Pancreas (tissue), 10 donors: Measurements from ENCODE around the gene THPO. TPM values are rescaled to one million over a fixed set of nuclear protein-coding genes. Genes with fewer than 3 reads are reported as not detected.

Experiments used
- ATAC-seq, 4 donors: fragments of 200-7000 bp; cut with Tn5 transposase; one replicate each; pipeline versions ENCODE4 v1.8.0 to v1.9.1; 2020; ENCODE audit warnings: mild to moderate bottlenecking in 4 of 4, moderate library complexity in 4 of 4
- DNase-seq, 6 donors: peaks; one replicate each; pipeline ENCODE4 v3.0.0-alpha.2; 2020
- FAIRE-seq: peaks from 2 replicates; lab custom pipeline; 2012; peaks lifted over from hg19 to GRCh38; lab: Jason Lieb, UNC
- H3K27ac ChIP-seq, 4 donors: fragments of 200-600 bp; sonication (generic); 1 replicate in 3 of 4; 2 replicates in 1 of 4; pipeline versions ENCODE4 v1.5.0 to v1.8.0; 2020
- H3K27me3 ChIP-seq, 4 donors: fragments of 200-600 bp; one replicate each; pipeline ENCODE4 v1.8.0; 2021
- H3K36me3 ChIP-seq, 3 donors: fragments of 200-600 bp; sonication (generic) in 1 of 3; one replicate each; pipeline versions ENCODE4 v1.5.0 to v1.8.0; 2020 to 2021
- H3K4me1 ChIP-seq, 3 donors: fragments of 200-600 bp; one replicate each; pipeline ENCODE4 v1.8.0; 2021
- H3K4me3 ChIP-seq, 4 donors: fragments of 200-600 bp; sonication (generic) in 2 of 4; one replicate each; pipeline versions ENCODE4 v1.5.0 to v1.8.0; 2020 to 2021
- H3K9me3 ChIP-seq, 4 donors: fragments of 200-600 bp; one replicate each; pipeline ENCODE4 v1.8.0; 2021
- WGBS, 2 donors: extraction: QIAGEN DNeasy Blood & Tissue Kit; methylation state at CpG; one replicate each; pipeline ENCODE4 v1.1.7; 2013; 5-methylcytosine and 5-hydroxymethylcytosine counted together
- intact Hi-C, 3 donors: fragments of 100-400 bp; cut with DNase I; formaldehyde crosslinking; loops; one replicate each; pipeline versions ENCODE4 v1.11.1 to v1.14.2; 2022
- polyA plus RNA-seq, 2 donors: library from polyadenylated mRNA; stranded (reverse); fragments of 200-250 nt; gene quantifications; one replicate each; pipeline ENCODE4 v1.2.3, GENCODE V29; 2013
- total RNA-seq, 6 donors: library from RNA; stranded (reverse); fragmentation: NEBNext Ultra II Directional in 4 of 6; extraction: Animal tissue kit (Norgen Biotek cat#: 25700) in 4 of 6; gene quantifications; one replicate each; pipeline versions ENCODE4 v1.2.1 to v1.2.4, GENCODE V29; 2021 to 2023
- TF ChIP-seq, protein P1 (sequence below), 4 donors: fragments of 200-600 bp; sonication (generic) in 3 of 4; IDR thresholded peaks; one replicate each; pipeline versions ENCODE4 v1.5.0 to v1.8.0; 2021; ENCODE audit warnings: antibody characterized with exemption in 4 of 4
- donor health status: healthy with polysubstance abuse.
- donor health status: DM: no; HTN: no; CAD: no; lungs with moderate emphysema.
- donor health status: DM: no; HTN: no; CAD: no.
- donor health status: control.
- donor health status: control.
- donor health status: Bipolar disorder and iron deficiency.
- donor health status: DM: yes; HTN: yes; CAD: no.
- donor health status: DM: no; HTN: no; CAD: no.
- donor health status: DM: no; HTN: no; CAD: no.
- donor health status: DM: yes; HTN: yes; CAD: no.

Gene THPO
- total and polyA plus RNA-seq, 8 donors = 0.28 to 1.3 (median 0.54) TPM; not detected in 1

DNA sequence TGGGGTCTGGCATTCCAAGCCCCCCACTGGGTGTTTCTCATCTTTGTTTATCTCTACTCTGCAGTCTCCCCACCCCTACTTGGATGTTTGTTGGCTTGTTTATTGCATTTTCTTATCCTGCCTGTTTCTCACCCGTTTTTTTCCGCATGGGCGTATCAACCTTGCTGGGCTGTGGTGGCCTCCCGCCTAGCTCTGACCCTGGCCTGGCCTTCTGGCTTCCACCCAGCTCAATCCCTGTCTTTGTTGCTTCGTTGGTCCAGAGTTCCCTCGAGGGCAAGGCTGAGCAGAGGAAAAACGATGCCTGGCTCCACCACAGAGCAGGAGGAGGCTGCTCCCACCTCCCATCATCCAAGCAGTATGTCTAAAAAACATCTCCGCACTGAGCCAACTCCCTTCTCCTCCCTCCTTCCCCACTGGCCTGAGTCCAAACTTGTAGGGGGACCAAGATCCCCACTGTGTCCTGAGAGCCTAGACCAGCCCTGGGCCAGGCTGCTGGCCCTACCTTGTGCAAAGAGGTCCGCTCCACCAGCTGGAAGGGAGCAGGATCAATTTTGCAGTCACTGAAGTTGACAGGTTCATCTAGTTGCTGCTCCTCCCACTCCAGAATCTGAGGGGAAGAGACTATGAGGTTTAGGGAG, 26.4 kb downstream of the THPO start:
- H3K36me3 ChIP-seq = no peaks in the 10 kb centered on the region
- H3K4me3 ChIP-seq = no peak overlapping the region
- TF ChIP-seq, protein P1, sequence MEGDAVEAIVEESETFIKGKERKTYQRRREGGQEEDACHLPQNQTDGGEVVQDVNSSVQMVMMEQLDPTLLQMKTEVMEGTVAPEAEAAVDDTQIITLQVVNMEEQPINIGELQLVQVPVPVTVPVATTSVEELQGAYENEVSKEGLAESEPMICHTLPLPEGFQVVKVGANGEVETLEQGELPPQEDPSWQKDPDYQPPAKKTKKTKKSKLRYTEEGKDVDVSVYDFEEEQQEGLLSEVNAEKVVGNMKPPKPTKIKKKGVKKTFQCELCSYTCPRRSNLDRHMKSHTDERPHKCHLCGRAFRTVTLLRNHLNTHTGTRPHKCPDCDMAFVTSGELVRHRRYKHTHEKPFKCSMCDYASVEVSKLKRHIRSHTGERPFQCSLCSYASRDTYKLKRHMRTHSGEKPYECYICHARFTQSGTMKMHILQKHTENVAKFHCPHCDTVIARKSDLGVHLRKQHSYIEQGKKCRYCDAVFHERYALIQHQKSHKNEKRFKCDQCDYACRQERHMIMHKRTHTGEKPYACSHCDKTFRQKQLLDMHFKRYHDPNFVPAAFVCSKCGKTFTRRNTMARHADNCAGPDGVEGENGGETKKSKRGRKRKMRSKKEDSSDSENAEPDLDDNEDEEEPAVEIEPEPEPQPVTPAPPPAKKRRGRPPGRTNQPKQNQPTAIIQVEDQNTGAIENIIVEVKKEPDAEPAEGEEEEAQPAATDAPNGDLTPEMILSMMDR (IDR thresholded peaks at IDR 0.05) = no peak
- H3K27me3 ChIP-seq = no peaks in the 10 kb centered on the region
- no peaks in the 10 kb centered on the region for H3K9me3 ChIP-seq
- no peak for FAIRE-seq
- DNase-seq = peak in 1 of 6 donors; percentile 50
- peaks cover 0 to 16% (median 5%) of the 10 kb centered on the region in 3 donors for H3K4me1 ChIP-seq
- intact Hi-C loops = no loop called here
- peak in 1 of 4 donors; percentile 2 for ATAC-seq
- peak overlapping the region in 3 of 4 donors; percentile 28 to 72 (median 62) for H3K27ac ChIP-seq
- WGBS, 2 donors = 40 to 41% methylated on average over 9 of the region's 9 CpGs

DNA sequence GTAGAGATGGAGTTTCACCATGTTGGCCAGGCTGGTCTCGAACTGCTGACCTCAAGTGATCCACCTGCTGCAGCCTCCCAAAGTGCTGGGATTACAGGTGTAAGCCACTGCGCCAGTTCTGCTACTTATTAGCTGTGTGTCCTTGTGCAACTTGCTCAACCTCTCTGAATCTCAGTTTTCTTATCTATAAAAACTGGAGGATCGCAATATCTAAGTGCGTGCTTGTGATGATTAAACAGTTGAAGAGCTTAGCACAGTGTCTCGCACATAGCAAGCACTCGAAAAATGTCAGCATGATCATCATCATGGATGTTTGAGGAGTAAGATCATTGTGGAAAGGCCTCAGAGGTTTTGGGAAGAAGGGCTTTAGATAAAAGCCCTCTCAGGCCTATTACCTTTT, 27.4 kb downstream of the THPO start:
- no peaks in the 10 kb centered on the region for H3K36me3 ChIP-seq
- intact Hi-C loops = no loop called here
- no peaks in the 10 kb centered on the region for H3K9me3 ChIP-seq
- DNase-seq (no peak), FAIRE-seq (no peak), ATAC-seq (no peak)
- H3K27me3 ChIP-seq = no peaks in the 10 kb centered on the region
- WGBS, 2 donors = 91 to 92% methylated on average over 6 of the region's 6 CpGs
- peaks cover 0 to 16% (median 5%) of the 10 kb centered on the region in 3 donors for H3K4me1 ChIP-seq
- TF ChIP-seq, protein P1 (IDR thresholded peaks at IDR 0.05) = no peak
- no peak overlapping the region for H3K4me3 ChIP-seq
- no peak overlapping the region for H3K27ac ChIP-seq

DNA sequence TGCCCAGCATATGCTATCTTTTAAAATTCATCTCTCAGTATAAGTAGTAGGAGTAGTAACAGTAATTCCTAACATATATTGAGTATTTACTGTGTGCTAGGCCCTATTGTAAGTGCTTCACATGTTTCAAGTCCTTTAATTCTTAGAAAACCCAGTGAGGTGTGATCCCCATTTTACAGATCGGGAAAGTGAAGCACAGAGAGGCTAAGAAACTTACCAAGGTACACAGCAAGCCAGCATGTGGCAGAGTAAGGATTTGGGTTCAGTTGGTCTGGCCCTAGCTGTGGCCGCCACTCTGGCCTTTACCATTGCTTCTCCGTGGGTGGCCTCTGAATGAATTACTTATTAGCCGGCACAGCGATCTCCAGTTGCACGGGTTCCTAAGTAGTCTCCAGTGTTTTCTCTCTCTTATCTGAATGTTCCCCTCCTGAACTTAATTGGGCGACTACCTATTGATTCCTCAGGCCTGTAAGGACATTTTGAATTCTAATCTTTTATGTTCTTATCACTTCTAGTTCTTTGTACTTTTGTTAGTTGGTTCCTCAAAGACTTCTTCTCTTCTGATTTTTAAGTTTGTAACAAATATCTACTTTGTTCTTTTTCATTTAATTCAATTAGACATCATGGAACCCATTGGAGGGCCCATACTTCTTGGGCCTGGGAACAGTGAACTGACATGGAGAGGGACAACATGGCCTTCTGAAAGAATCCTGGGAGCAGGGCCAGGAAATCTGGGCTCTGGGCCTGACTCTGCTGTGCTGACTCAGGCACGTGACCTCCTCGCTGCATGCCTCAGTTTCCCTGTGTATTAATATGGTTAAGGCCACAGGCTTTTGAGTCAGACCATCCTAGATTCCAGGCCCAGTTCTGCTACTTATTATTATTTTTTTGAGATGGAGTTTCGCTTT, 28.2 kb downstream of the THPO start:
- TF ChIP-seq, protein P1 (IDR thresholded peaks at IDR 0.05) = no peak
- H3K27me3 ChIP-seq = no peaks in the 10 kb centered on the region
- ATAC-seq = peak in 1 of 4 donors; percentile 12
- H3K36me3 ChIP-seq = no peaks in the 10 kb centered on the region
- no peaks in the 10 kb centered on the region for H3K9me3 ChIP-seq
- H3K4me3 ChIP-seq = no peak overlapping the region
- peak in 1 of 6 donors; percentile 22 for DNase-seq
- WGBS, 2 donors = 60 to 66% methylated on average over 10 of the region's 10 CpGs
- peaks cover 0 to 16% (median 5%) of the 10 kb centered on the region in 3 donors for H3K4me1 ChIP-seq
- intact Hi-C loops = no loop called here
- peak overlapping the region; percentile 10 to 33 (median 25) for H3K27ac ChIP-seq
- FAIRE-seq = no peak

DNA sequence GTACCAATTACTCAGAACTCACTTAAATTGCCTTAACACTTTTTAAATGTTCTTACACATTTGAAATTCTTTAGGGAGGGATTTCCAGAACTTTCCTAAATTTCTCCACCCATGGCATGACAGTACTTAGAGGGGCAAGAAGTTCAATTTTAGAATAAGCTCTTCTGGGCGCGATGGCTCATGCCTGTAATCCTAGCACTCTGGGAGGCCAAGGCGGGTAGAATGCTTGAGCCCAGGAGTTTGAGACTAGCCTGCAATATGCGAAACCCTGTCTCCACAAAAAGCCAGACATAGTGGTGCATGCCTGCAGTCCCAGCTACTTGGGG, 30.0 kb downstream of the THPO start:
- Histone ChIP-seq H3K36me3 (no peaks in the 10 kb centered on the region), H3K27ac (no peak overlapping the region), H3K4me1 (peaks cover 0 to 16% (median 5%) of the 10 kb centered on the region in 3 donors), H3K9me3 (no peaks in the 10 kb centered on the region), H3K27me3 (no peaks in the 10 kb centered on the region), H3K4me3 (no peak overlapping the region)
- ATAC-seq (no peak), FAIRE-seq (no peak), DNase-seq (no peak)
- intact Hi-C loops = no loop called here
- TF ChIP-seq, protein P1 (IDR thresholded peaks at IDR 0.05) = no peak
- WGBS, 2 donors = 82 to 92% methylated on average over 4 of the region's 4 CpGs
